NCI-H82 (cell line): ENCODE data around the gene SLC6A12.
"Not testable (repeated sequence)": the region's sequence is repeated elsewhere in the genome, so short reads cannot be mapped to it uniquely, and the experiment has no call there.

Source experiments
- DNase-seq: peaks from one replicate; lab custom pipeline; 2025; lab: John Stamatoyannopoulos, UW

Gene SLC6A12

DNA sequence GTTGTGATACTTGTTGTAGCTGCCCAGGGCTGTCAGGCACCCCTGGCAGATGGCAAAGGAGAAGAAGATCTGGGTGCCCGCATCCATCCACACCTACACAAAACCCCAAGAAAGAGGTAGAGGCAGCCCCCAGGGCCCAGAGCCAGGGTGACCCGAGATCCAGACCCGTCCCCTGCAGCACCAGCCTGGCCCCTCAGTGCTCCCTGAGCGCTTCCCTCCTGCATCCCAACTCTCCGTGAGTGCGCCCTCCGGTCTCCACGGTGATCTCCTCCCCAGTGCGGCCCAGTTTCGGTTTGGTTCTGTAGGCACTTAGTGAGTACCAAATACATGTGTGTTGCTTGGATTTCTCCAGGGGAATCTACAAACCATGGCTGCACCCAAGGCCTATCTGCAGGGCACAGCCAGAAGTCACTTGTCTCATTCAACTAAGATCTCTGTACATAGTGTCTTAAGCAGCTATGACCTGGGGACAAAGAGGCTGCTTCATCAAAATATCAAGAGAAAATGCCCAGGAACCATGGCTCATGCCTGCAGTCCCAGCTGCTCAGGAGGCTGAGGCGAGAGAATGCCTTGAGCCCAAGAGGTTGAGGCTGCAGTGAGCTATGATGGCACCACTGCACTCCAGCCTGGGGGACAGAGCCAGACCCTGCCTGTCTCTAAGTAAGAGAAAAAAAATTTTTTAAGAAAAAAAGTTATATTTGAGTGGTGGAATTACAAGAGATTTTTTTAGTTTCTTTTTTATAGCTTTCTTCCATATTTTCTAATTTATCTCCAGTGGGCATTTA is 15.9 kb downstream of the SLC6A12 start:
- DNase-seq: no peak

DNA sequence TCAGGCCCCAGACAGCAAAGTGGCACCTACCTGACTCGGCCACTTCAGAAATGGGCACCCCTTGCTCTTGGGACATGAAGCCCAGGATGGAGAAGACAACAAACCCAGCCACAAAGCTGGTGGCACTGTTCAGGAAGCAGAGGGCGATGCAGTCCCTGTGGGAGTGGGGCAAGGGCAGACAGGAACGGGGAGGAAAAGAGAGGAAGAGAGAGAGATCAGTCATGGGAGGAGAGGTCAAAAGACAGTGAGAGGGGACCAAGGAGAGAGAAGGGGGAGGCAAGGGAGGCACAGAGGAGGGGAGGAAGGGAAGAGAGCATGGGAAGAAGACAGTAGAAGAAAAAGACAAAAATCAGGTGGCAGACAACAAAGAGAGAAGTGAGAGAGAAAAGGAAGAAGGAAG is 16.6 kb downstream of the SLC6A12 start:
- DNase-seq: no peak

DNA sequence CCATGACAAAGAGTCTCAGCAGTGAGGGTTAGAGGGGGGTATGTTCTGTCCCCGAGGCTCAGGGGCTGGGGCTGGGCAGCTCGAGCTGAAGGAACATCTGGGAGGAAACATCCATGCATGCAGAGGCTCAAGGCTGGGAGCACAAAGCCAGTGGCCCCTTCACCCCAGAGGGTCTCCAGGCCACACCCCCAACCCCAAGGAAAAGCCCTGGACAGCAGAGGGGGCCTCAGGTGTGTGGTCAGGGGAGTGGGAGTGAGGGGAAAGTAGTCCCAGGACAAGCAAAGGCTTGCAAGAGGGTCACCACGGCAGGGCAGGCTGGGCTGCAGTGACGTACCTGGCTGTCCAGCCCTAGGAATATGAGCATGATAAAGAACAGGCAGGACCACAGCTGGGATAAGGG is 17.5 kb downstream of the SLC6A12 start:
- no peak for DNase-seq

DNA sequence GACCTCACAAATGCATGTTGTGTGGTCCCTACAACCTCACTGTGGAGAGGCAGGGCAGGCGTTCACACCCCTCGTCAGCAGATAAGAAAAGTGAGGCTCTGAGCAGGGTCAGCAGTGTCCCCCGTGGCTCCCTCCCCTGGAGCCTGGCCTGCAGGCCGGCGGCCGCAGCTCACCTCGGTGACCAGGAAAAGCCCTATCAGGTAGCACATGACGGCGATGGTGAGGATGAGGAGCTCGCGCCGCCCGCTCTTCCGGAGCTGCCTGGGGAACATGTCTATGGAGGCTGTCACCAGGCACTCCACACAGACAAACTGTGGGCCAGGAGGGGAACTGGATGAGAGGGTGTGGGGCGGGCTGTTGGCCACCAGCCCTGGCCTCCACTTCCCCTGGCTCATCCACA is 18.0 kb downstream of the SLC6A12 start:
- no peak for DNase-seq

DNA sequence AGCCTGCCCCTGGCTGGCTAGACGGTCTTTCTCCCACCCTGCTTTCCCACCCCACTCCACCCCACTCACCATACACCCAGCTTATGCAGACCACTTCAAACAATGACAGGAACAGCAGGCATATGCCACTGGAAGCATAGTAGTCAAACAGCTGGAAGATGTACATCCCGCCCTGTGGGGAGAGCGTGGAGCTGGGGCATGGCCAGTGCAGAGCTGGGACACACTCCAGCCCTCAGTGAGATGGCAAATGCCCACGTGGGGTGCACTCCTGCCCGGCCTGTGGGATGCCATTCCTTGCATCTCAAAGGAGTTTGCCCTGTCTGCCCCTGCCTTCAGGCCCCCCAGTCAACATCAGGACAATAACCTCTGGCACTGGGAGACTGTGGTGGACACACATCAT is 18.8 kb downstream of the SLC6A12 start:
- DNase-seq: no peak

DNA sequence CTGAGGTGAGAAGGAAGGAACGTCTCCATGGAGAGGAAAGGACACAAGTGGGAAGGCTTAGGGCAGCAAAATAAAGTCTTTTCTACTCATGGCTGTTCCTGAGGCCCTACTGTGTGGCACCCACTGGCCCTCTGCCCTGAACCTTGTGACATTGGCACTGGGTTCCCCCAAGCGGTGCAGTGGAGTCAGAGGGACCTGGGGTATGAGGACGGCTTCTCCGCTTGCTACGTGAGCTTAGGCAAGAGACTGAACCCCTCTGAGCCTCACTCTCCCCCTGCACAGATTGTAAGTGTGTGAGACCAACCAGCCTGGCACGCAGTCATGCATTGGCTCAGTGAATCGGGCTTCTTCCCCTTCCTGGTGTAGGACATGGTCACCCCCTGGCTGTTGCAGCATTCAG is 19.7 kb downstream of the SLC6A12 start:
- no peak for DNase-seq

DNA sequence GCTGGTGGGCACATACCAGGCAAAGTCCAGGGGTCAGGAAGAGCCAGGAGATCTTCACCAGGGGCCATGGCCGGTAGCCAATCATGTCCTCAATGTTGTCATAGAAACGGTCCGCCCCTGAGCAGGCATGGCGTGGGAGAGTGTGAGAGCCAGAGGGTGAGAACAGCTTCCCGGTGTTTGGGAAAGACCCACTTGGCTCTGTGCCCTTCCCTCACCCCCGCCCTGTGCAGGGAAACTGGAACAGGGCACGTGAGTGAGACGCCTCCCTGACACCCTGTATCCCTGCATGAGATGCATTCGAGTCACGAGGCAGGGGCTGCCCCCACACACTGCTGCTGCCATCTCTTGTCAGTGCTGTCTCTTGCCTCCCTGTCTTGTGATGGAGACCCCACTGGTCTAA is 20.7 kb downstream of the SLC6A12 start:
- DNase-seq: no peak

DNA sequence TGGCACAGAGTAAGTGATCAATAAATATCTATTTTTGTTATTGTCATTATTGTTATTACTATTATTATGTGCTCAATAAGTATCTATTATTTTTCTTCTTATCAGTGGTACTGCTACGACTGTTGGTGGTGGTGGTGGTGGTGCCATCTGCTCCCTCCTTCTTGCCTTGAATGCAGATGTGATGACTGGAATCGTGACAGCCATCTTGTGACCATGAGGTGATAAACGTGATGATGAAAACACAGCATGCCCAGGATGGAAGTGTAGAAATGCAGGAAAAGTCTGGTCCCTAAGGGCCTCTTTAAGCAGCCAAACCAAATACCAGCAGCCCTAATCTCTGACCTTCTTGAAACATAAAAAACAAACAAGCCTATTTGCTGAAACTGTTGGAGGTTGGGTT is 22.4 kb downstream of the SLC6A12 start:
- no peak for DNase-seq

DNA sequence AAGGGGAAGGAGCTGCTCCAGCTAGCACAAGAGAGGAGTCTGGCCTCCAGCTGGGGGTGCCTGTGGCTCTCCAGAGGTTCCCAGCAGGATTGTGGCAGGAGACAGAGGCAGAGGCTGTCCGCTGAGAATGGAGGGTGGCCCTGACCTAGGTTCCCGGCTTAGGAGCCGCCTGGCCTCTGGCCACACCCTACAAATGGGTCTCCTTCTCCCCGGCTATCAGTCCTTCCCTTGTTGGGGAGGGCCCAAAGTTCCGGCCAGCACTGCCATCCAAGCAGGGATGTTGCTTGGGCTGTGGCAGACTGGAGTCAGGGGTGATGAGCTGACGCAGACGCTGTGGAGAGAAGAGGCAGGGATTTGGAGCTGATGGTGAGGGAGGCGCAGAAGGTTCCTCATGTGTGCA is 23.1 kb downstream of the SLC6A12 start:
- DNase-seq: no peak

DNA sequence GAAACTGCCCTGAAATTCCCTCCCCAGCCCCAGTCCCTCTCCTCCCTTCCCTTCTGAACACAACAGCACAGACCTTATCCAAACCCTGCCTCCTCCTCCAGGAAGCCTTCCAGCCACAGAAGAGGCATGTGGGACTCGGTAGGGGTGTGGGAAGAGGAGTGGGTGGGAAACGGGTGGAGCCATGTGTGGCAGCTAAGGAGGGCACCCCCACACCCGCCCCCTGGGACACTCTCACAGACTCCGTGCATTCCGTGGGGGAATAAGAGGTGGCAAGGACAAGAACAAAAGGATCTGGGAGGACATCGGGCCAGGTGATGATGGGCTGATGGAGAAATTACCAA is 24.4 kb downstream of the SLC6A12 start:
- DNase-seq: no peak

DNA sequence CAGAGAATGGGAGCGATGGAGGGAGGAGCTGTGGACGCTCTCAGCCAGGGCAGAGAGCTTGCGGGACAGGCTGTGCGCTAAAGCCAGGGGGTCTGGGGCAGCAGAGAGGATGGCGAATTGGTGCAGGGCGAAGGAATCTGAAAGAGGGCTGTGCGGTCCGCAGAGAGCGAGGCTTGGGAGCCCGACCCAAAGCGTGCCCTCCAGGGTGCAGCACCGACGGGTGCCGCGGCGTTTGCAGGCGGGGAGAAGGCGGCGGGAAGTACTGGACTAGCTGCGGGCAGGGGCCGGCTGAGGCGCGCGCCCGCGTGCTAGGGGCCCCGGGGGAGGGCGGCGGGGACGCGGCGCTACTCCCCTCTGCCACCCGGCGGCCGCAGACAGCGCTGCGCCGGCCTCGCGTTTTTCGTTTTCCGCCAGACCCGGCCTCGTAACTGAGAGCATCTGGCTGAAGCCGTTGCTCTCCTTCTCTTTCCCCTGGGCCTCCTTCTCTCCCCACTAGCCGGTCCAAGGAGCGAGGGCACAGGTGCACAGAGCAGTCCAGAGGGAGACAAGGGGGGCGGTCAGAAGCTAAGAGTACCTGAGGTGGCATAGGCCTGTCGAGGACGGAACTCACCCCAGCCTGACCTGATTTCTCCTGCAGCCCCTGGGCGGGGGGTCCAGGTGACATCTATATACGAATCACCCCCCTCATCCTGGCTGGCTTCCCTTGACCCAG is 24.9 kb downstream of the SLC6A12 start:
- peak; percentile 74 for DNase-seq

DNA sequence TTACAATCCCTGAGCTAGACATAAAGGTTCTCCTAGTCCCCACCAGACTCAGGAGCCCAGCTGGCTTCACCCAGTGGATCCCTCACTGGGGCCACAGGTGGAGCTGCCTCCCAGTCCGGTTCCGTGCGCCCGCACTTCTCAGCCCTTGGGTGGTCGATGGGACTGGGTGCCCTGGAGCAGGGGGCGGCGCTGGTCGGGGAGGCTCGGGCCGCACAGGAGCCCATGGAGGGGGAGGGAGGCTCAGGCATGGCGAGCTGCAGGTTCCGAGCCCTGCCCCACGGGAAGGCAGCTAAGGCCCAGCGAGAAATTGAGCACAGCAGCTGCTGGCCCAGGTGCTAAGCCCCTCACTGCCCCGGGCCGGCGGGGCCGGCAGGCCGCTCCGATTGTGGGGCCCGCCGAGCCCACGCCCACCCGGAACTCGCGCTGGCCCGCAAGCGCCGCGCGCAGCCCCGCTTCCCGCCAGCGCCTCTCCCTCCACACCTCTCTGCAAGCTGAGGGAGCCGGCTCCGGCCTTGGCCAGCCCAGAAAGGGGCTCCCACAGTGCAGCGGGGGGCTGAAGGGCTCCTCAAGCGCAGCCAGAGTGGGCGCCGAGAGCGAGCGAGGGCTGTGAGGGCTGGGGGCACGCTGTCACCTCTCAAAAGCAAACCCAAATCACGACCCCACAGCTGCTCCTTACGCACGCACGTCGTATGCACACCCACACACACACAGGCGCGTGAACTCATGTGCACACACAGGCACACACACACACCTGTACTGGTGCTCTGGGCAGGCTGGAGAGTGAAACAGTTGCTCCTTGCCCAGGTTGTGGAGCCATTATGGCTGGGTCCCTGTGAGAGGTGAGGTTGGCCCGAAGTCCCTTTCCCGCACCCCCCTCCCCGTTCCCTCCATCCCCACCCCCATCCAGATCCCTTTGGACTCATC is 25.7 kb downstream of the SLC6A12 start:
- DNase-seq: not testable (repeated sequence)

DNA sequence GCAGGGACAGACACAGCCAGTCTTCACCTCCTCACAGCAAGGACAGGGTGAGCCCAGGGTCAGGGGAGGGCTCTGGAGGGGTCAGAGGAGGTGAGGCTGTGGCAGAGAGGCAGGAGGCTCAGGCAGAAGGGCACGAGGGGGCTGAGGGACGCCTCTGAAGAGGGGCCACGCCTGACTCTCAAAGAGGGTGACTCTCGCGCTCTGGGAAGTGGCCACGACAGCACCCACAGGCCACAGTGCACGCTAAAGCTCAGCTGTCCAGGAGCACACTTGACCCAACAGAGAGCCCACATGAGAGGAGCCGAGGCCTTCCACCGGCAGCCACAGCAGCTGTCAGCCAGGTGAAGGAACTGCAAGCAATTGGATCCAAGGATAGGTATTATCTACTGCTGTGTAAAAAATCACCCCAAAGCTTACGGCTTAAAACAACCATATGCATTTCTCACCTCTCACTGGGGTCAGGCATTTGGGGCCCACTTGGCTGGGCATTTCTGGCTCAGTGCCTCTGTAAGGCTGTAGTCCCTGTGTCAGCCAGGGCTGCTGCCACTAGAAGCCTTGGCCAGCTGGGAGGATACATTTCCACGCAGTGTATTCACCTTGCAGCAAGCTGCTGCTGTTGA is 27.8 kb downstream of the SLC6A12 start:
- DNase-seq: no peak

DNA sequence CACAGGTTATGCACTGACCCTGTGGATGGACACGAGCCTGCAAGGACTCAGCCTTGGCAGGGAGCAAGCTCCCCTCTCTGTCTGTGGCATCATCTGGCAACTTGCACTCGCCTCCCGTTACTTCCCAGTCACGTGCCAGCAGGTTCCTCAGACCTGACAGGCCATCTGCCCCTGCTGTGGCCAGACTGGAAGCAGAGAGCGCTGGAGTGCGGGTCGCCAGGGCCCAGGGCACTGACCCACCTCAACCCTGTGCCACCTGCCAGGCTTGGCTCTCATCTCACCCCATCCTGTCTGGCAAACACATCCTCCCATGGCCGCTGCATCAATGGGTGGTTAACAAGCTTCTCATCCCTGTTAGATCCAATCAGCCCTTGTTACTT is 28.4 kb downstream of the SLC6A12 start:
- DNase-seq: no peak

DNA sequence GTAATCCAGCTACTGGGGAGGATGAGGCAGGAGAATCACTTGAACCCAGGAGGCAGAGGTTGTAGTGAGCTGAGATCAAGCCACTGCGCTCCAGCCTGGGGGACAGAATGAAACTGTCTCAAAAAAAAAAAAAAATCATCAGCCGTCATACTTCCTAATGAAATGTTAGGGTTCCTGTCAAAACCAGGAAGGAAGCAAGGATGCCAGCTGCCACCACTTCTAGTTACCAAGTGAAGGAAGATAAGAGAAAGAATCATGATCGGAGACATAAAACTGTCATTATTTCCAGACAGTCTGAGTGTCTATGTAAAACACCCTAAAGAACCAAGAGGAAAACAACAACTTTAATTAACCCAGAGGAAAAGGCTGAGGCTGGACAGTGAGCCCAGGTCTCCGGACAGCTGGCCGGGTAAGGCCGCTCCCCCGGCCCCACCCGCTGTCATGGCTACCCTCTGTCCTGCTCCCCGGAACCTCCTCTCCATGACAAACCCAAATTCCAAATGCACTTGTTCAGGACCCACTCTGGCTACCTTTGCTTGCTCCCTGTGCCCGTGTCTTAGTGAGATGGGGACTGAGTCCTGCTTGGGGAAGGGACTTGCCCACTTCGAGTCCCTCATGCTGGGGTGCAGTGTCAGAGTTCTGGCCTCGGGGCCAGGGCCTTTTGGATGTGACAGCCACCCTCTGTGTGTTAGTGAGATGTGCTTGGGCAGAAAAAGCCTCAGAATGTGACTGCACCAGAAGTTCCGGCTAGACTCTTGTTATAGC is 29.0 kb downstream of the SLC6A12 start:
- DNase-seq: no peak

DNA sequence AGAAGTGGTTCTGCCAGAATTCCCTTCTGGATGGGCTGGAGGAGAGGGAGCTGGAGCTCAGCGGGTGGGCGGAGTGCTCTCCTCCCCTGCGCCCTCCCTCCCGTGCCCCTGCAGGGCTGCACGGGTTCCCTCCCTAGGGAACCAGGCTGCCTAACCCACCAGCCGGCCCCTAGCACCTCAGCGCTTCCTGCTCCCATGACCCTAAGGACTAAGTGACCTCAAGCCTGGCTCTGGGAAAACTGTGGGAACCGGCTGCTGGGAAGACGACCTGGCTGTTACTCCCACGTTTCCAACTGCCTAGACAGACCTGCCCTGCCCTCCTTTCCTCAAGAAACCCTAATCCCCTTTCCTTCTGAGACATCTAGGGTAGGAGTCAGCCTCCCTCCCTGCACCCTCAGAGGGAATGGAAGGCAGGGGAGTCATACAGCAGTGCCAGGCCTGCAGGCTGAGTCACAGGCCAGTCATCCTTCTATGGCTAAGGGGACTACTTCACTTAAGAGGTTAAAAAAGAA is 31.5 kb downstream of the SLC6A12 start:
- DNase-seq: no peak

DNA sequence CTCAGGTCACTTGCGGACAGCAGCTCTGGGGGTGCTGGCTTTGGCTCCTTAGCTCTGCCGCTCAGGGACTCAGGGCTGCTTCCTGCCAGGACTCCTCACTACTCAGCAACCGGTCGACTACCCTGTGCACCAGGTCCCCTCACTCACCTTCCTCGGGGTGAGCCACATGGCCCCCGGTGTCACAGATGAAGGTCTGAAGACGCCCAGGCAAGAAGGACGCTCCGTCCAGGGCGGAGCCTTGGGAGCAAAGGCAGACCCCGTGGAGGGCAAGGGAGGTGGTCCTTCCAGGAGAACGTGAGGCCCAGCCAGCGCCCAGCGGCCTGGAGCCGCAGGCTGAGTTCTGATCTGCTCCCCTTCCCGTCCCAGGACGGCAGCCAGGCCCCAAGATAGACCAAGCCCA is 32.0 kb downstream of the SLC6A12 start:
- no peak for DNase-seq

DNA sequence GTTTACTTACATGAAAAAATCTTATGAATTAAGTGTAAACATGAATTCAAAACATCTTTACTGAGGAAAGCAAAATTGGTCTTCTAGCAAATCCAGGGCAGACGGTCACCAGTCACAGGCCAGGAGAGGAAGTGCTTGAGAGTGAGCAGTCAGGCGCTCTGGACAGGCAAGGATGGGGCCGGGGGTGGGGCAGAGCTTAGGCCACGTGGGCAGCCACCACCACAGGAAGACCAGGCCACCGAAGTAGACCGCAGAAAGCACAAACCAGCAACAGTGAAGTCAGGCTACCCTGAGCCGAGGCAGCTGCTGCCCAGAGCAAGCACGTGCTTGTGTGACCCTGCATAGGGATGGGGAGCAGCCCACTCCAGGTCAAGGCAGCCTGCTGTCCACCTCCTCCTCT is 33.5 kb downstream of the SLC6A12 start:
- no peak for DNase-seq

DNA sequence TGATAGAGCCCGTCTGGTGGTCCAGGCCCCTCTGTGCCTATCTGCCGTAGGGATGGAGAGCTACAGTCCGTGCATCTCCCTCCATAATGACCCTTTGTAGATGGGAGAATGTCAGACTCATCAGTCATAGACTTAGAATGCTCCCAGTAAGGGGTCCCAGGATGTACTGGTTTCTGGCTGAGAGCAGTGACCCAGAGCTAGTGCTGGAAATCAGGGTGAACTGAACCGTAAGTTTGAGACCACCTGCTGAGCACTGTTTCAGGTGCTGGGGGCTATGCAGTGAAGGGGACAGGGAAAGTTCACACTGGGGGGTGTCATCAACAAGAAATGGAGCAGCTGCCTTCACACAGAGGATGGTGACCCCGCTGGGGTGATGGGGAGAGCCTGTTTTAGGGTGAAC is 34.1 kb downstream of the SLC6A12 start:
- no peak for DNase-seq

DNA sequence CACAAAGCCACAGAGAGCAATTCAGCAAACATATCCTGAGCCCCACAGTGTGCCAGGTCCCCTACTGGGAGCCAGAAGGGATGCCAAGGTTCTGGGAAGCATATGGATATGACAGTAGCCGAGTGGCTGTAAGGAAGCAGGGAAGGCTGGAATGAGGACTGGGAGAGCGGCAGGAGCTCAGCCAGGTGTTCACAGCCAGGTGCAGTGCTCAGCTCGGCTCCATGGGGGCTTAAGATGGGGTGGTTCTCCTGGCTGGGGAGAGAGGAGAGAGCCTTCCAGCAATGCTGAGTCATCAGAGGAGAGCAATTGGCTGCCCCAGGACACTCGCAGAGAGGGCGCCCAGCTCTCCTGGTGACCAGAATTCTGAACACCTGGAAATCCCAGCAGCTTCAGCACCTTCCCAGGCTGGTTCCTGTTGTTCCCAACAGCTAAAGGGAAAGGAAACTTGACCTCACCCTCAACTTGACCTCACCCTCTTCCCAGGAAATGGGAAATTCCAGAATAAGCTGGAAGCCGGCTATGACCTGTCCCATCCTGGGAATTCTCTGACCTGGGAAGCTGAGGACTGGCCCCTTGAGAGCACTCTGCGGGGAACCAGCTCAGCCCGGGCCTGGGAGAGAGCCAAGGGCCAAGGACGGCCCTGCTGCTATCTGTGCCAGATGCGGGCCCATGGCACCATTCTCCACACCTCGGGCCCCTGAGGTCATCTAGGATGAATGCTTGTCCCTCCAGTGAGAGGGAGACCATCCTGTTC is 34.6 kb downstream of the SLC6A12 start:
- DNase-seq: no peak

DNA sequence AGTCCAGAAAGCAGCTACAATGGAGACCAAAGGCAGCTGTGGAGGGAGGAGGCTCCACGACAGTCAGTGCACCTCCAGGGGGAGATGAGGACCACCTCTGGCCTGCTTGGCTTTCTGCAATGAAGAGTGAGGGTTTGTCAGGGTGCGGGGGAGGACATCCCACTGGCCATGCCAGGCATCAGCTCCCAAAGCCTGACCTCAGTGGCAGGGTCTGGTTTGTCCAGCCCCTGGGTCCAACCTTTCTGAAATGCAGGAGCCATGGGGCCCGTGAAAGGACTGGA is 35.2 kb downstream of the SLC6A12 start:
- DNase-seq: no peak
